HUDEP-2 (cell line): Measurements from ENCODE around the gene UBR3.
"Not testable (repeated sequence)": the region's sequence is repeated elsewhere in the genome, so short reads cannot be mapped to it uniquely, and the experiment has no call there.

Experiments used
- DNase-seq, 76 experiments: peaks; one replicate each; lab custom pipeline; 2025; ENCODE audit not compliant: unreplicated experiment in 76 of 76; lab: John Stamatoyannopoulos, UW

UBR3 gene

DNA sequence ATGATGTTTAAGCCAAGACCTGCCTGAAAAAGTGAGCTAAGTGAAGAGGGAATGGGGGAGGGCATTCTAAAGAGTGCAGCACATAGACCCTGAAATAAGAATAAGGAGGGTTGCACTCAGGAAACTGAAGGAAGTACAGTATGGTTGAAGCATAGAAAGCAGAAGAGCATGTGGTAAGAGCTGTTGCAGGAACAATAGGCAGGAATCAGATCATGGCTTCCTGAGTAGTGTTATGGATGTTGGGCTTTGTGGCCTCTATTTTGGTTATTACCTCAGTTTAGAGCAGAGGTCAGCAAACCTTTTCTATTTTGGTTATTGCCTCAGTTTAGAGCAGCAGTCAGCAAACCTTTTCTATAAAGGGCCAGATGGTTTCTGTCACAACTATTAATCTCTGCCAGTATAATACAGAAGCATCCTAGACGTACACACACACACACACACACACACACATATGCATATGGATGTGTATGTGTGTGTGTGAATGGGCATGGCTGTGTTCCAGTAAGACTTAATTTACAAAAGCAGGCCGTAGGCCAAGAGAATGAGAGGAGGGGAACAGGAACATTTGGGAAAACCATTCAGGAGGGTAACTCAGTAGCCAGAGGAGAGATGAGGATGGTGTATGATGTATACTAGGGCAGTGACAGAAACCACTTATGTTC lies 259.6 kb downstream of the UBR3 start:
- no peak for DNase-seq

- no peak for DNase-seq
These were observed 260.1 kb downstream of the UBR3 start for GRCh38 chr2:170087413-170087793.

GRCh38 chr2:170088776-170089175 lies 261.5 kb downstream of the UBR3 start:
- DNase-seq = no peak

DNA sequence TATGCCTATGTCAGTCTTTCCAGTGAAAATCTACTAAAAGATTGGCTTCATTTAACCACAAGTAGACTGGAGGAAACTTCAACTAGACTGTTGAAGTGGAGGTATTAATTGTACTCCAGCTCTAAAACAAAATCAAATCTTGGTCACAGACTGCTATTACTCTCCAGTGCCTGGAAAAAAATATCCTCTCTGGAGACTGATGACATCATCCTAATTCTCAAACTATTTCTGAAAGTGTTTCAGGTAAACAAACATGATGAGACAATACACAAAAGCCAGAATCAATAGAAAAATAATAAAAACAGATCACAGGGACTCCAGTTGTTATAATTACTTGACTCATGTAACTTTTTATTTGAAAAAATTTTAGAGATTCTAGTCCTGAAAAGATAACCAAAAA lies 263.0 kb downstream of the UBR3 start:
- no peak for DNase-seq

DNA sequence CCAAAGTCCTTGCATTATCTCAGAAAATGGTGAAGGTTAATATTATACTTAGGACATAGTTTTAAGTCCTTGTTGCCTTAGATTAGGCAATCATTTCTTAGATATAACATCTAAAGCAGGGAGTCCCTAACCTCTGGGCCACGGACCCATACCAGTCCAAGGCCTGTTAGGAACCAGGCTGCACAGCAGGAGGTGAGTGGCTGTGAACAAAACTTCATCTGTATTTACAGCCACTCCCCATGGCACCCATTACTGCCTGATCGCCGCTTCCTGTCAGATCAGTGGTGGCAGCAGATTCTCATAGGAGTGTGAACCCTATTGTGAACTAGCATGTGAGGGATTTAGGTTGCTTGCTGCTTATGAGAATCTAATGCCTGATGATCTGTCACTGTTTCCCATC lies 264.2 kb downstream of the UBR3 start:
- DNase-seq = no peak

DNA sequence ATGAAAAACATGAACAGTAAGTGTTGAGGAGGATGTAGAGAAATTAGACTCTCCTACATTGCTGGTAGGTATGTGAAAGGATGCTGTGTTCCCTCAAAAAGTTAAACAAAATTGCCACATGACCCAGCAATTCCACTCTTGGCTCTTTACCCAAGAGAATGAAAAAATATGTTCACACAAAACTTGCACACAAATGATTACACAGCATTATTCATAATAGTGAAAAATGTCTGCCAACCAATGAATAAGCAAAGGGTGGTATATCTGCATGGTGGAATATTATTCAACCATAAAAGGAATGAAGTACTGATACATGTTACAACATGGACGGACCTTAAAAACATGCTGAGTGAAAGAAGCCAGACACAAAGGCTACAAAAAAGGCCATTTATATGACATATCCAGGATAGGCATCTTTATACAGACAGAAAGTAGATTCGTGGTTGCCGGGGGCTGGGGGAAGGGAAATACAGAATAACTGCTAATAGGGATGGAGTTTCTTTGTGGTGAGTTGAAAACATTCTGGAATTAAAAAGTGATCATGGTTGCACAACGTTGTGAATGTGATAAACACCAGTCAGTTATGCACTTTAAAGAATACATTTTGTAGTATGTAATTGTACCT lies 265.3 kb downstream of the UBR3 start:
- no peak for DNase-seq

- no peak for DNase-seq
These were observed 268.1 kb downstream of the UBR3 start for GRCh38 chr2:170095380-170095779.

GRCh38 chr2:170098626-170099312 lies 271.5 kb downstream of the UBR3 start:
- DNase-seq = no peak

GRCh38 chr2:170101789-170102188 lies 274.5 kb downstream of the UBR3 start:
- DNase-seq = no peak

- no peak for DNase-seq
These were observed 279.0 kb downstream of the UBR3 start for GRCh38 chr2:170106102-170106840.

- no peak for DNase-seq
These were observed 286.1 kb downstream of the UBR3 start for GRCh38 chr2:170113168-170113894.

DNA sequence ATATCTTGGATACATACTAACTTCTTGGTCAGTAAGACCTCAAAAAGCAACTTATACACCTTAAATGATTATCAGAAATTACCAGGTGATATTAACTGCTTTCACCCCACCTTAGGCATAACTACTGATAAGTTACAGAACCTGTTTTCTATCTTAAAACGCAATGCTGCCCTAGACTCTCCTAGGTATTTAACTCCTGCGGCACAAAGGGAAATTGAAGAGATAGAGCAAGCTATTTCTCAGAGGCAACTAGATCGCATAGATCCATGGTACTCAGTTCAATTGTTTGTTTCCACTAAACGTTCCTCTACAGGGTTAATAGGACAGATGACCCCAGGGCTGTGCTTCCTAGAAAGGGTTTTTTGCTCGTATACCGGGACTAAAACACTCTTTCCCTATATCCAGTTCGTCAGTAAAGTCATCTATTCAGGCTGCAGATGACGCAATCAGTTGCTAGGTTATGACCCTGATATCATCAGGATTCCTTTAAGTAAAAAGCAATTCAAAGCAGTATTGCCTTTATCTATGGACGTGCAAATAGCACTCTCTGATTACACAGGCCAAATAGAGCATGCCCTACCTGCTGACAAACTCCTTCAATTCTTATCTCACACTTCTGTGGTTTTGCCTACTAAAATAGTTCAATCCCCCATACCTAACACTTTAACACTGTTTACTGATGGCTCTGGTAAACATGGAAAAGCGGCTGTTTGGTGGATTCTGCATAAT lies 288.4 kb downstream of the UBR3 start:
- DNase-seq = no peak

GRCh38 chr2:170118641-170119040 lies 291.4 kb downstream of the UBR3 start:
- DNase-seq = no peak

DNA sequence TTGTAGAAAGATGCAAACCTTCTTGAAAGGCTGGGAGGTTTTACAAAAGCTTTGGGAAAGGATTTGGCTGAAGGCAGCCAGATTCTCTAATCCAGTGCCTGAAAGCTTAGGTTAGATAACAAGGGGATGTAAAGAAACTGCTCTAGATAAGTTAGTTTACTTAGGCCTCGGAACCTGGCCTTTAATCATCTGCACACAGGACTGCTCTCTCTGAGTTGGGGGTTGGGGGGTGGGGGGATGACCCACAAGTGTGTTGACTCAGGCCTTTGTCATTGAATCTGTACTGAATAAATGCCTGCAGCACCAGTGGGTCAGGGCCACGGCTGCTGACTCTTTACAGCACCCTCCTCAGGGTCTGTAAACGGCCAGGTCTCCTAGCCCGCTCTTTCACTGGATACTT lies 292.1 kb downstream of the UBR3 start:
- not testable (repeated sequence) for DNase-seq

GRCh38 chr2:170121689-170122088 lies 294.4 kb downstream of the UBR3 start:
- DNase-seq = no peak

DNA sequence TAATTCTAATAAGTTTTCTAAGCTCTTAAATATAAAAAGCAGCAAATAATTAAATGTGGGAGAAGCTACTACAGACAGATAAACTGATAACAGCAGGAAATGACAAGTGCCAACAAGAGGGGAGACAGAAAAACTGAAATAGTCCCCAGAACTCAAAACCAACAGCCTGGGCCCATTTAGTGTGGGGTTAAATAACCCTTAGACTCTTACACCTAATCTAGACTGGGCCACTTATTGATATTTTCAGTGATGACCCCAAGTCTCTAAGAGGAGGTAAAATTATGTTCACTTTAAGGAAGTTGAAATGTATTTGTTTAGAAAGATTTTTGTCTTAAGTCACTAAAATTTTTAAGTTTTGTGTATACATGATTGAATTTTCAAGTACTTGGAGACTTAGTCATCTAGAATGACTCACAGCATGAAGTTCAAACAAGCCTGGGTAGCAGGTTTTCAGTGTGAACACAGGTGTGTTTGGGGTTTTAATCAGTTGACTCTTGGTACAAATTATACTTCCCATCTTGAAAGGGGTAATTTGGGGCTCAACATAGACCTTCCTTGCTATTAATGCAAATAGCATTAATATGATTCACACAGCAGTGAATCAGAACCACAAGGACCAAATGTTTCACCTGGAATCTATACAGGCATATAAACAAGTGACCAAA lies 295.8 kb downstream of the UBR3 start:
- no peak for DNase-seq

DNA sequence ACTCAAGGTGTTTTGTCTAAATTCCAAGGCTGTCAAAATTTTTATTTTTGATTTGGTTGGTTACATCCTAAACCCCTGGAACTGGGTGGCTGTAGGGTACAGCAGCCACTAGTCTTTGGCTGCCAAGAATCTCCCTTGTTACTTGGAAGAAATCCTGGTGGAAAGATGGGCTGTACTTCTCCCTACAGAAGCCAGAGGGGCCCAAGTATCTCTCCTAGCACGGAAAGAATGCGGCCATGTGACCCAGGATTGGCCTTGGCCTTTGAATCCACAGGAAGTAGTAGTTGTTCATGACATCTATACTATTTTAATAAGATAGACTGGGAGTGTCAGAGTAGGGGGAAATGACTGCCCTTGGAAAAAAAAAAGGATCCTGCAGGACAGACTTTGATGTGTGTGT lies 296.3 kb downstream of the UBR3 start:
- DNase-seq = no peak

- peak in 25 of 76 experiments; percentile 4 to 48 (median 17) for DNase-seq
These were observed 299.0 kb downstream of the UBR3 start for GRCh38 chr2:170126138-170126728.
